SK-N-SH (cell line): ENCODE results near the gene PLXNA4. TPM values are rescaled to one million over a fixed set of nuclear protein-coding genes. Genes with fewer than 3 reads are reported as not detected.

ENCODE experiments used
- CTCF ChIA-PET: fragments of 300-600, 350-600 bp; formaldehyde crosslinking; extraction: SDS; loops from one replicate; lab custom pipeline; 2021; lab: Yijun Ruan, JAX
- POLR2A ChIA-PET: fragments of 350-600 bp; sonication (Branson Sonifier 250); formaldehyde crosslinking; extraction: SDS; loops from one replicate; lab custom pipeline; 2020; ENCODE audit warnings: antibody characterized with exemption, inconsistent platforms; lab: Yijun Ruan, JAX
- DNase-seq: peaks from one replicate; pipeline ENCODE4 v3.0.0; 2012
- H2AFZ ChIP-seq: fragments of 200-600 bp; sonication (generic); 2 replicates; pipeline ENCODE4 v1.8.1; 2016; ENCODE audit warnings: antibody characterized with exemption, mild to moderate bottlenecking, low read depth
- H3F3A ChIP-seq: fragments of 200-600 bp; sonication (generic); replicated peaks from 2 replicates; pipeline ENCODE3; 2016; ENCODE audit warnings: antibody characterized with exemption, mild to moderate bottlenecking; ENCODE audit not compliant: insufficient read depth
- H3K27ac ChIP-seq, 2 experiments: fragments of 200-500 bp in 1 of 2; fragments of 200-600 bp in 1 of 2; sonication (Bioruptor generic) in 1 of 2; sonication (generic), shearing (Covaris generic) in 1 of 2; 2 replicates each; pipeline versions ENCODE4 v1.5.1 to v1.6.1; 2014 to 2016; ENCODE audit warnings: low read depth in 2 of 2, inconsistent platforms in 1 of 2, low read length in 1 of 2, mild to moderate bottlenecking in 1 of 2, mixed read lengths in 1 of 2
- H3K27me3 ChIP-seq: fragments of 200-600 bp; sonication (generic), shearing (Covaris generic); 2 replicates; pipeline ENCODE4 v1.6.1; 2016; ENCODE audit warnings: mixed run types; ENCODE audit not compliant: insufficient read depth
- H3K36me3 ChIP-seq, 2 experiments: fragments of 200-500 bp in 1 of 2; fragments of 200-600 bp in 1 of 2; sonication (Bioruptor generic) in 1 of 2; sonication (generic) in 1 of 2; replicated peaks in 1 of 2; 2 replicates each; pipeline versions ENCODE3 to v1.5.1; 2014 to 2016; ENCODE audit warnings: low read length in 1 of 2, mild to moderate bottlenecking in 1 of 2; ENCODE audit not compliant: insufficient read depth in 2 of 2, control insufficient read depth in 1 of 2
- H3K4me1 ChIP-seq, 2 experiments: fragments of 200-500 bp in 1 of 2; fragments of 200-600 bp in 1 of 2; sonication (Bioruptor generic) in 1 of 2; sonication (generic), shearing (Covaris generic) in 1 of 2; 2 replicates each; pipeline versions ENCODE4 v1.5.1 to v1.6.1; 2014 to 2016; ENCODE audit warnings: low read depth in 1 of 2, low read length in 1 of 2, mixed run types in 1 of 2; ENCODE audit not compliant: insufficient read depth in 2 of 2, control insufficient read depth in 1 of 2
- H3K4me2 ChIP-seq: fragments of 200-600 bp; sonication (generic), shearing (Covaris generic); 2 replicates; pipeline ENCODE4 v1.6.1; 2017; ENCODE audit warnings: mixed run types
- H3K4me3 ChIP-seq, 2 experiments: fragments of 200-500 bp in 1 of 2; fragments of 200-600 bp in 1 of 2; sonication (Bioruptor generic) in 1 of 2; sonication (generic), shearing (Covaris generic) in 1 of 2; 2 replicates each; pipeline versions ENCODE4 v1.5.1 to v1.8.1; 2014 to 2016; ENCODE audit warnings: low read depth in 2 of 2, inconsistent platforms in 1 of 2, low read length in 1 of 2, mild to moderate bottlenecking in 1 of 2, mixed read lengths in 1 of 2, moderate library complexity in 1 of 2
- H3K79me2 ChIP-seq: fragments of 200-600 bp; sonication (generic); 2 replicates; pipeline ENCODE4 v1.8.1; 2017; ENCODE audit warnings: mild to moderate bottlenecking; ENCODE audit not compliant: insufficient read depth
- H3K9ac ChIP-seq: fragments of 200-600 bp; sonication (generic); 2 replicates; pipeline ENCODE4 v1.6.1; 2017; ENCODE audit warnings: mixed run types
- H3K9me2 ChIP-seq: fragments of 200-600 bp; sonication (generic); 2 replicates; pipeline ENCODE4 v1.6.1; 2017; ENCODE audit warnings: mixed run types
- H3K9me3 ChIP-seq: fragments of 200-600 bp; sonication (generic); 2 replicates; pipeline ENCODE4 v1.6.1; 2017; ENCODE audit warnings: mixed run types, mild to moderate bottlenecking, moderate library complexity
- H4K20me1 ChIP-seq: fragments of 200-600 bp; sonication (generic); 2 replicates; pipeline ENCODE4 v1.6.1; 2017; ENCODE audit warnings: mild to moderate bottlenecking, mixed run types; ENCODE audit not compliant: insufficient read depth
- CHD2 ChIP-seq: fragments of 150-350 bp; IDR thresholded peaks from 2 replicates; pipeline ENCODE4 v1.6.1; 2018; ENCODE audit warnings: low read length; ENCODE audit not compliant: partially characterized antibody
- CTCF ChIP-seq: fragments of 200-600 bp; sonication (generic); IDR thresholded peaks from 2 replicates; pipeline ENCODE4 v1.6.1; 2017; ENCODE audit warnings: antibody characterized with exemption, mild to moderate bottlenecking, moderate library complexity
- ELF1 ChIP-seq: IDR thresholded peaks from 2 replicates; pipeline ENCODE4 v1.4.0; 2012
- EP300 ChIP-seq, 2 experiments: IDR thresholded peaks; 2 replicates each; pipeline versions ENCODE4 v1.4.0 to v1.6.1; 2012; ENCODE audit warnings: borderline replicate concordance in 1 of 2, low read depth in 1 of 2, low read length in 1 of 2
- EZH2phosphoT487 ChIP-seq: fragments of 200-600 bp; sonication (generic); IDR thresholded peaks from 2 replicates; pipeline ENCODE4 v1.6.1; 2017; ENCODE audit warnings: low read depth, mixed run types, mild to moderate bottlenecking, antibody characterized with exemption, moderate library complexity, borderline replicate concordance
- FOXM1 ChIP-seq: IDR thresholded peaks from 2 replicates; pipeline ENCODE4 v1.4.0; 2012; ENCODE audit warnings: low read depth, mild to moderate bottlenecking
- GABPA ChIP-seq: IDR thresholded peaks from 2 replicates; pipeline ENCODE4 v1.4.0; 2012; ENCODE audit warnings: low read depth, mild to moderate bottlenecking
- GATA2 ChIP-seq: sonication (generic); formaldehyde crosslinking; IDR thresholded peaks from 2 replicates; pipeline ENCODE4 v1.5.0; 2020; ENCODE audit warnings: mild to moderate bottlenecking, missing genetic modification reagents
- MXI1 ChIP-seq: IDR thresholded peaks from 2 replicates; pipeline ENCODE4 v1.6.1; 2012; ENCODE audit warnings: mild to moderate bottlenecking, low read depth, low read length, improper control_type of control experiment
- NFIC ChIP-seq: IDR thresholded peaks from 2 replicates; pipeline ENCODE4 v1.4.0; 2012; ENCODE audit warnings: borderline replicate concordance
- NRF1 ChIP-seq: IDR thresholded peaks from 2 replicates; pipeline ENCODE4 v1.6.1; 2012; ENCODE audit warnings: low read depth, mild to moderate bottlenecking, low read length
- PBX3 ChIP-seq: IDR thresholded peaks from 2 replicates; pipeline ENCODE4; 2012
- POLR2AphosphoS5 ChIP-seq: IDR thresholded peaks from 2 replicates; pipeline ENCODE4 v1.6.1; 2012; ENCODE audit warnings: low read depth, low read length
- RAD21 ChIP-seq: IDR thresholded peaks from 2 replicates; pipeline ENCODE4 v1.6.1; 2012; ENCODE audit warnings: mild to moderate bottlenecking, low read length
- RCOR1 ChIP-seq: fragments of 150-350 bp; IDR thresholded peaks from 2 replicates; pipeline ENCODE4 v1.6.1; 2017; ENCODE audit warnings: antibody characterized with exemption, low read length
- RXRA ChIP-seq: IDR thresholded peaks from 2 replicates; pipeline ENCODE4 v1.4.0; 2012; ENCODE audit warnings: low read depth, mild to moderate bottlenecking, borderline replicate concordance
- TAF1 ChIP-seq: IDR thresholded peaks from 2 replicates; pipeline ENCODE4 v1.6.1; 2012; ENCODE audit warnings: low read depth, mild to moderate bottlenecking, low read length, moderate library complexity, borderline replicate concordance
- TCF12 ChIP-seq: IDR thresholded peaks from 2 replicates; pipeline ENCODE4 v1.4.0; 2012
- USF2 ChIP-seq: fragments of 150-350 bp; IDR thresholded peaks from 2 replicates; pipeline ENCODE4 v1.6.1; 2017; ENCODE audit warnings: antibody characterized with exemption, low read length, low read depth, borderline replicate concordance
- WGBS: methylation state at CpG from one replicate; pipeline ENCODE4 v1.1.6; 2017; ENCODE audit warnings: low lambda C conversion rate; 5-methylcytosine and 5-hydroxymethylcytosine counted together
- polyA plus RNA-seq, 3 experiments: library from polyadenylated mRNA; depleted of rRNA; stranded (reverse); fragments of >200 nt; gene quantifications; 2 replicates each; pipeline ENCODE4 v1.2.3, GENCODE V29; 2012
- TF ChIP-seq, protein P1 (sequence below): fragments of 150-350 bp; IDR thresholded peaks from 2 replicates; pipeline ENCODE4 v1.6.1; 2016; ENCODE audit warnings: mild to moderate bottlenecking, low read depth, low read length

Gene PLXNA4
- polyA plus RNA-seq, 1 of the 3 experiments (the other 2 are of a cell fraction): 2.4 TPM

DNA sequence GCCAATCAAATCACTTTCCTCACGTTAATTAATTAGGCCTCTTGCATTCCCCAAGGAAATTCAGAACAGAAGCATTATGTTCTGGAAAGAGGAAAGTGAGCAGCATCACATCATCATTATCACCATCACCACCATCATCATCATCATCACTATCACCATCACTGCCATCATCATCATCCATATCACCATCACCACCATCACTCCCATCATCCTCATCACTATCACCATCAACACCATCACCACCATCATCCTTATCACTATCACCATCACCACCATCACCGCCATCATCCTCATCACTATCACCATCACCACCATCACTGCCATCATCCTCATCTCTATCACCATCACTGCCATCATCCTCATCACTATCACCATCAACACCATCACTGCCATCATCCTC is 31.4 kb upstream of the PLXNA4 start:
- H3K9me3 ChIP-seq: no peaks in the 10 kb centered on the region
- no peaks in the 10 kb centered on the region for H3F3A ChIP-seq
- peaks cover 19% of the 10 kb centered on the region for H3K27me3 ChIP-seq
- H3K9ac ChIP-seq: no peak overlapping the region
- H3K36me3 ChIP-seq: no peaks in the 10 kb centered on the region
- no peak overlapping the region for H3K4me2 ChIP-seq
- H3K27ac ChIP-seq: no peak overlapping the region
- H2AFZ ChIP-seq: no peak overlapping the region
- no peak for TF ChIP-seq MXI1
- TF ChIP-seq GATA2 (CRISPR knock-in tag): no peak
- no peak for TF ChIP-seq NFIC
- no peak for TF ChIP-seq RXRA
- TF ChIP-seq RAD21: no peak
- no peak for TF ChIP-seq TAF1
- TF ChIP-seq TCF12: no peak
- no peak for TF ChIP-seq CHD2
- TF ChIP-seq USF2: no peak
- TF ChIP-seq, protein P1, sequence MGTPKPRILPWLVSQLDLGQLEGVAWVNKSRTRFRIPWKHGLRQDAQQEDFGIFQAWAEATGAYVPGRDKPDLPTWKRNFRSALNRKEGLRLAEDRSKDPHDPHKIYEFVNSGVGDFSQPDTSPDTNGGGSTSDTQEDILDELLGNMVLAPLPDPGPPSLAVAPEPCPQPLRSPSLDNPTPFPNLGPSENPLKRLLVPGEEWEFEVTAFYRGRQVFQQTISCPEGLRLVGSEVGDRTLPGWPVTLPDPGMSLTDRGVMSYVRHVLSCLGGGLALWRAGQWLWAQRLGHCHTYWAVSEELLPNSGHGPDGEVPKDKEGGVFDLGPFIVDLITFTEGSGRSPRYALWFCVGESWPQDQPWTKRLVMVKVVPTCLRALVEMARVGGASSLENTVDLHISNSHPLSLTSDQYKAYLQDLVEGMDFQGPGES: no peak
- TF ChIP-seq NRF1: no peak
- TF ChIP-seq EZH2phosphoT487: no peak
- no peak for TF ChIP-seq FOXM1
- no peak for TF ChIP-seq GABPA
- no peak for TF ChIP-seq CTCF
- TF ChIP-seq ELF1: no peak
- no peak for TF ChIP-seq POLR2AphosphoS5
- no peak for TF ChIP-seq PBX3
- no peak for TF ChIP-seq EP300 (IDR thresholded peaks at IDR 0.05; ENCODE audit: borderline replicate concordance in 1 of 2, low read depth in 1 of 2, low read length in 1 of 2)
- no peak for TF ChIP-seq RCOR1
- H3K4me1 ChIP-seq: no peaks in the 10 kb centered on the region
- DNase-seq: no peak
- H3K9me2 ChIP-seq: no peaks in the 10 kb centered on the region
- WGBS: 48% methylated on average over 2 of the region's 2 CpGs
- H3K79me2 ChIP-seq: no peaks in the 10 kb centered on the region
- H4K20me1 ChIP-seq: no peaks in the 10 kb centered on the region
- ChIA-PET POLR2A (no interaction called here), CTCF (no interaction called here)
- H3K4me3 ChIP-seq: no peak overlapping the region
